ENCODE measurements around the gene MIDN. TPM values are rescaled to one million over a fixed set of nuclear protein-coding genes. Genes with fewer than 3 reads are reported as not detected.
A peak's percentile ranks its signal among the peaks of the same experiment; 100 is the strongest.

The MIDN gene
- total RNA-seq, 1 donor from 2014 or later, result 204 TPM

- H3K4me1 Mint-ChIP-seq (ENCODE audit: unreplicated experiment), result no peaks in the 10 kb centered on the region
- peaks cover 12% of the 10 kb centered on the region for H3K27me3 Mint-ChIP-seq (ENCODE audit: unreplicated experiment)
- no peaks in the 10 kb centered on the region for H3K36me3 Mint-ChIP-seq (ENCODE audit: low read depth, unreplicated experiment)
- H3K4me3 Mint-ChIP-seq (ENCODE audit: unreplicated experiment), result no peak overlapping the region
- no peak for TF ChIP-seq CTCF (IDR thresholded peaks at IDR 0.05; ENCODE audit: unreplicated experiment)
- no peaks in the 10 kb centered on the region for H3K9me3 Mint-ChIP-seq (ENCODE audit: unreplicated experiment)
- H3K27ac Mint-ChIP-seq (ENCODE audit: unreplicated experiment), result no peak overlapping the region
- DNase-seq (ENCODE audit: low spot score), result no peak
Measured at GRCh38 chr19:1234955-1235380, 13.4 kb upstream of the MIDN start.

DNA sequence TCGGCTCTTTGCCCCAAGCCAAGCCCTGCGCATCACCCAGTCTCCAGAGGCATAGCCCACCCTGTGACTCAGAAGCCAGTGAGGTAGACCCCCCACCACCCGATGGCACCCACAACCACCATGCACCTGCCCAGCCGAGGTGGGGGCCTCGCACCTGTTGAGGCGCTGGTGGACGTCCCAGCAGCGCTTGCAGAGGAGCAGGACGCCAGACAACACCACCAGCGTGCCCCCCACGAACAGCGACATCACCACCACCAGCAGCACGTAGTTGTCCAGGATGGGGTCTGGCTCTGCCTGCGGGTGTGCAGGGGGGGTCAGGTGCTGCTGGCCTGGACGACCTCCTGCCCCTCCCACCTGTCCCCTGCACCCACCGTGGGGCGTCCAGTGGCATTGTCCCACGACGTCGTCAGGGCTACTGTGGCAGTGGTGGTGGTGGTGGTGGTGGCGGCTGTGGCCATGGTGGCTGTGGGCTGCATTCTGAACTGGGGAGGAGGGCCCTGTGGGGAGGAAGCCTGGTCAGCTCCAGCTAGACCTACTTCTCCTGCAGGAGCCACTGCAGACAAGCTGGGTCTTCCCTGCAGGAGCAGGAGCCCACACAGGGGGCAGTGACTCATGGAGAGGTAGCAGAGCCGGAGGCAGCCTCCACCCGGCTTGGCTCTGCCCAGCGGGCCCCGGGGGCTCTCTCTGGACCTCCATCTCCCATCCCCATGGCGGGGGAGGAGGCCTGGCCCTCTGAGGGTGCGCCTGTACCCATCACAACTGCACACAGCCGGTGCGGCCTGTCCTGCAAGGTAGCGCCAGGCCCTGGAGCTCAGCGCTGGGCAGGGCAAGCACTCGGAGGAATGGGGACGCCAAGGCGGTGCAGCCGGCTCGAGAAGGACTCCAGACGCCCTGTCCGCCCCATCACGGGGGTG is 12.5 kb upstream of the MIDN start:
- Mint-ChIP-seq H3K27me3 (ENCODE audit: unreplicated experiment) (peaks cover 10% of the 10 kb centered on the region), H3K4me1 (ENCODE audit: unreplicated experiment) (no peaks in the 10 kb centered on the region), H3K27ac (ENCODE audit: unreplicated experiment) (no peak overlapping the region), H3K36me3 (ENCODE audit: low read depth, unreplicated experiment) (no peaks in the 10 kb centered on the region), H3K9me3 (ENCODE audit: unreplicated experiment) (no peaks in the 10 kb centered on the region), H3K4me3 (ENCODE audit: unreplicated experiment) (no peak overlapping the region)
- no peak for DNase-seq (ENCODE audit: low spot score)
- no peak for TF ChIP-seq CTCF (IDR thresholded peaks at IDR 0.05; ENCODE audit: unreplicated experiment)

GRCh38 chr19:1236576-1236975 is 11.8 kb upstream of the MIDN start:
- TF ChIP-seq CTCF (IDR thresholded peaks at IDR 0.05; ENCODE audit: unreplicated experiment), result no peak
- Mint-ChIP-seq H3K9me3 (ENCODE audit: unreplicated experiment) (no peaks in the 10 kb centered on the region), H3K4me3 (ENCODE audit: unreplicated experiment) (no peak overlapping the region), H3K36me3 (ENCODE audit: low read depth, unreplicated experiment) (no peaks in the 10 kb centered on the region), H3K27me3 (ENCODE audit: unreplicated experiment) (peaks cover 14% of the 10 kb centered on the region), H3K4me1 (ENCODE audit: unreplicated experiment) (peaks cover 5% of the 10 kb centered on the region), H3K27ac (ENCODE audit: unreplicated experiment) (no peak overlapping the region)
- DNase-seq (ENCODE audit: low spot score), result no peak

- DNase-seq (ENCODE audit: low spot score), result no peak
- Mint-ChIP-seq H3K36me3 (ENCODE audit: low read depth, unreplicated experiment) (no peaks in the 10 kb centered on the region), H3K27ac (ENCODE audit: unreplicated experiment) (no peak overlapping the region), H3K9me3 (ENCODE audit: unreplicated experiment) (no peaks in the 10 kb centered on the region), H3K27me3 (ENCODE audit: unreplicated experiment) (peaks cover 14% of the 10 kb centered on the region), H3K4me3 (ENCODE audit: unreplicated experiment) (peak overlapping the region; percentile 62), H3K4me1 (ENCODE audit: unreplicated experiment) (peaks cover 5% of the 10 kb centered on the region)
- no peak for TF ChIP-seq CTCF (IDR thresholded peaks at IDR 0.05; ENCODE audit: unreplicated experiment)
Measured at GRCh38 chr19:1237027-1237659, 11.2 kb upstream of the MIDN start.
